Trophoblast cell (in vitro differentiated cells and primary cell): ENCODE measurements around the gene GPR162.

ENCODE experiments used
- DNase-seq, 2 donors: peaks; one replicate each; pipeline ENCODE4 v3.0.0-alpha.2; 2016
- H2AFZ ChIP-seq: 2 replicates; pipeline ENCODE4 v1.6.1; 2013; ENCODE audit warnings: low read length, moderate library complexity, mild to moderate bottlenecking; ENCODE audit not compliant: insufficient read depth, poor library complexity
- H2AK5ac ChIP-seq: 2 replicates; pipeline ENCODE4 v1.6.1; 2013; ENCODE audit warnings: mild to moderate bottlenecking, low read length
- H2BK120ac ChIP-seq: 2 replicates; pipeline ENCODE4 v1.6.1; 2013; ENCODE audit warnings: low read length, mild to moderate bottlenecking, moderate library complexity; ENCODE audit not compliant: insufficient read depth, poor library complexity
- H2BK12ac ChIP-seq: 2 replicates; pipeline ENCODE4 v1.6.1; 2013; ENCODE audit warnings: mild to moderate bottlenecking, low read length, moderate library complexity
- H2BK5ac ChIP-seq: 2 replicates; pipeline ENCODE4 v1.6.1; 2013; ENCODE audit warnings: low read length, low read depth, moderate library complexity, mild to moderate bottlenecking; ENCODE audit not compliant: poor library complexity
- H3K14ac ChIP-seq: 2 replicates; pipeline ENCODE4 v1.6.1; 2013; ENCODE audit warnings: mild to moderate bottlenecking, low read length
- H3K18ac ChIP-seq: 2 replicates; pipeline ENCODE4 v1.6.1; 2013; ENCODE audit warnings: mild to moderate bottlenecking, low read length
- H3K23ac ChIP-seq: 2 replicates; pipeline ENCODE4 v1.6.1; 2013; ENCODE audit warnings: low read length
- H3K27ac ChIP-seq: 2 replicates; pipeline ENCODE4 v1.5.1; 2013; ENCODE audit warnings: low read depth, mild to moderate bottlenecking, inconsistent platforms, low read length, moderate library complexity
- H3K27me3 ChIP-seq: 2 replicates; pipeline ENCODE4 v1.6.1; 2013; ENCODE audit warnings: inconsistent platforms, mild to moderate bottlenecking, low read length, moderate library complexity; ENCODE audit not compliant: insufficient read depth
- H3K36me3 ChIP-seq, 2 experiments: 1 replicate in 1 of 2; 2 replicates in 1 of 2; pipeline ENCODE4 v1.6.1; 2013; ENCODE audit warnings: low read length in 2 of 2, mild to moderate bottlenecking in 2 of 2, moderate library complexity in 1 of 2; ENCODE audit not compliant: insufficient read depth in 2 of 2, control insufficient read depth in 1 of 2
- H3K4ac ChIP-seq: 2 replicates; pipeline ENCODE4 v1.6.1; 2013; ENCODE audit warnings: low read depth, mild to moderate bottlenecking, low read length, moderate library complexity
- H3K4me1 ChIP-seq, 2 experiments: 1 replicate in 1 of 2; 2 replicates in 1 of 2; pipeline ENCODE4 v1.6.1; 2013; ENCODE audit warnings: low read length in 2 of 2, mild to moderate bottlenecking in 2 of 2, moderate library complexity in 1 of 2; ENCODE audit not compliant: insufficient read depth in 2 of 2, control insufficient read depth in 1 of 2
- H3K4me2 ChIP-seq: 2 replicates; pipeline ENCODE4 v1.6.1; 2013; ENCODE audit warnings: inconsistent platforms, mild to moderate bottlenecking, low read length, moderate library complexity
- H3K4me3 ChIP-seq: 2 replicates; pipeline ENCODE4 v1.5.1; 2013; ENCODE audit warnings: mild to moderate bottlenecking, low read depth, low read length, inconsistent platforms
- H3K79me1 ChIP-seq: one replicate; pipeline ENCODE4 v1.6.1; 2013; ENCODE audit warnings: low read length
- H3K79me2 ChIP-seq: 2 replicates; pipeline ENCODE4 v1.6.1; 2013; ENCODE audit warnings: low read length, mild to moderate bottlenecking; ENCODE audit not compliant: control insufficient read depth, insufficient read depth, poor library complexity
- H3K9ac ChIP-seq: 2 replicates; pipeline ENCODE4 v1.6.1; 2013; ENCODE audit warnings: mild to moderate bottlenecking, low read length
- H3K9me3 ChIP-seq: 2 replicates; pipeline ENCODE4 v1.6.1; 2013; ENCODE audit warnings: low read depth, mild to moderate bottlenecking, control low read depth, inconsistent platforms, low read length; ENCODE audit not compliant: insufficient read depth
- H4K12ac ChIP-seq: 2 replicates; pipeline ENCODE4 v1.6.1; 2013; ENCODE audit warnings: low read depth, mild to moderate bottlenecking, low read length, moderate library complexity
- H4K8ac ChIP-seq: 2 replicates; pipeline ENCODE4 v1.6.1; 2013; ENCODE audit warnings: low read depth, mild to moderate bottlenecking, low read length, moderate library complexity
- H4K91ac ChIP-seq: one replicate; pipeline ENCODE4 v1.6.1; 2013; ENCODE audit warnings: low read depth, mild to moderate bottlenecking, low read length, moderate library complexity
- WGBS: extraction: QIAGEN DNeasy Blood & Tissue Kit; methylation state at CpG from one replicate; pipeline ENCODE4 v1.1.7; 2013; ENCODE audit warnings: missing lambda C conversion rate; ENCODE audit not compliant: insufficient read length, insufficient coverage; ENCODE audit errors: extremely low coverage; 5-methylcytosine and 5-hydroxymethylcytosine counted together

The GPR162 gene

DNA sequence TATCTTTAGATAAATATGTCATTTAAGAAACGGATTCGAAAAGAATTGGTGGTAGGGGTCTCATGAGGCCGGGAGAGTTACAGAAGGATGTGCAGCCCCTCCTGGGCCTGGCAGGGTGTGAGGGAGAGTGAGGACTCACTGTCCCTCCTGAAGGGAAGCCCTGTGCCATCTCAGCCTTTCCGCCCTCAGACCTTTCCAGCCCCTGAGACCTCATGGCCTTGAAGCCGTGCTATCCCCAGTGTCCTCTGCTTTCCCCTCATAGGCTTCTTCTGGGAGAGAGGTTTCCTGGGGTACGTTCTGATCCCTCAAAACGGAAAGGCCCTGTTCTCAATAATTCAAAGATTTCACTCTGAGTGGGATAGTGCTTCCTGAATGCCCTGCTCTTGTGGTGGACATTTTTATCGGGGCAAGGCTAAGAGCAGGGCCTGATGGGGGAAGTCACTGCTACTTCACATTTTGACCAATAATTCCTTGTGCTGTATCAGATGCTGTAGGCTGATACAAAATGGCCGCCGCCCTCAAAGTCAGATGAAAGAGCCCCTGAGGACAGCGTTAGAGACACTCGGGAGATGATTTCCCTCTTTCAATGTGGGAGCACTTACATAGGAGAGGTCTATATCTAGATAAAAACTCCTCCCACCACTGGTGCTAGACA, 31.0 kb upstream of the GPR162 start:
- Histone ChIP-seq H3K79me2 (no peaks in the 10 kb centered on the region), H3K14ac (no peak overlapping the region), H3K23ac (no peak overlapping the region), H3K9me3 (no peaks in the 10 kb centered on the region), H3K18ac (no peak overlapping the region), H3K4me1 (no peaks in the 10 kb centered on the region), H2AK5ac (no peak overlapping the region), H2BK12ac (no peak overlapping the region), H3K4ac (no peak overlapping the region), H3K79me1 (no peaks in the 10 kb centered on the region), H4K12ac (no peak overlapping the region), H3K9ac (no peak overlapping the region), H3K27me3 (no peaks in the 10 kb centered on the region), H3K4me2 (no peak overlapping the region), H3K4me3 (no peak overlapping the region), H3K36me3 (no peaks in the 10 kb centered on the region), H3K27ac (no peak overlapping the region), H2AFZ (no peak overlapping the region), H4K8ac (no peak overlapping the region), H2BK5ac (no peak overlapping the region), H4K91ac (no peak overlapping the region), H2BK120ac (no peak overlapping the region)
- no peak for DNase-seq
- no CpG with 5 or more reads among the region's 12 CpGs for WGBS

DNA sequence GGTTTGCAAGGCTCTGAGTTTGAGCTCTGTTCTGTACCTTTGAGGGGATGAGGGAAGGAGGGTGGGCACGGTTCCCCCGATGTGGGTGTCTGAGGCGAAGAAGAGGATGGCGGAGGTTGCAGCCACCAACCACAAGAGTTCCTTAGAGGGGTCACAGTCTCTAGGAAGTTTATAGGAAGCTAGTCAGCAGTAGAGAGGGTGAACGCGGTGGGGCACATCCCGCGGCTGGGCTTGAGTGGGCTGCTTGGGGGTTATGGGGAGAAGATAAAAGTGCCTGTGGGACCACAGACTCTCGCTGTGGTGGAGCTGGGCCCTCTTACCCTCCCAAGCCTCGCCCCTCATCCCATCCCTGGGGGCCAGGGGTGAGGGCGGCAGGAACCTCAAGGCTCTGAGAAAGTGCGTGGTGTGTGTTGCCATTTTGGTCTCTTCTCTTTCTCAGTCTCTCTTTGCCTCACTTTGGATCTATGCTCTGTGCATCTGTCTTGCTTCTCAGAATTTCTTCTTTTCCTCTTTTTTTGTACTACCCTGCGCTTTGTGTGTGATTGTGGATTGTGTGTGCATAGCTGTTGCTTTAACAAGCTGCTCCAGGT, 29.6 kb upstream of the GPR162 start:
- no CpG with 5 or more reads among the region's 13 CpGs for WGBS
- H3K14ac ChIP-seq, result no peak overlapping the region
- no peak overlapping the region for H3K18ac ChIP-seq

DNA sequence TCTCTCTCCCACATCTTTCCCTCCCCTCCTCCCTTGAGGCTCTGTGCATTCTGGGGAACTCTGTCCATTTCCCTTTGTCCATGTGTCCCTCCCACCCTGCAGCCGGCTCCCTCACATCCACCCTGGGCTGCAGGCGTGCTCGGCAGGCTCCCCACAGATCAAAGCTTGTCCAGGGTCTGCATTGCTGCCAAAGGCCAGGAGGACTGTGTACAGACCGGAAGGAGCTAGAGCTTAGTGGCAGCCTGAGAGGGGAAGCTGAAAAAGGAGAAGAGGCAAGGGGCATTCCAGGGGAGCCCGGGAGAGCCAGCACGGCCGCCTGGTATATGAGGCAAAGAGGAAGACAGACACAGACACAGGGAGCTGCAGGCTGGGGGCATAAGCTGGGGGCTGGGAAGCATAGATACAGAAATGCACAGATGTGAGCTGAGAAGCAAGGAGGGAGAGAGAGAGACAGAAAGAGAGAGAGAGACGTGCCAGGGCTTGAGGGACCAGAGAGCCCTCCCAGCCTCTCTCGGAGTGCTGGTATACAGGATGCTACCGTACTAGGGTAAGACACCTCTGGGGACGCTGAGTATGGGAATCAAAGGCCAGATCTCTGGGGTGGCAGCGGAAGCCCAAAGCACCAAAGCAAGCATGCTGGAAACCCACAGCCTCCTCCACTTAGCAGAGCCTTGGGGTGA, 29.0 kb upstream of the GPR162 start:
- no peak overlapping the region for H2BK5ac ChIP-seq
- WGBS, result no CpG with 5 or more reads among the region's 12 CpGs

More for the DNA sequence above, 29.6 kb upstream of the GPR162 start:
- Histone ChIP-seq H3K79me2 (no peaks in the 10 kb centered on the region), H3K4me2 (no peak overlapping the region), H3K4me1 (no peaks in the 10 kb centered on the region), H3K23ac (no peak overlapping the region), H4K91ac (no peak overlapping the region), H3K79me1 (no peaks in the 10 kb centered on the region), H2BK120ac (no peak overlapping the region), H4K8ac (no peak overlapping the region), H3K36me3 (no peaks in the 10 kb centered on the region), H3K9me3 (no peaks in the 10 kb centered on the region), H2BK5ac (no peak overlapping the region), H2AFZ (no peak overlapping the region), H2BK12ac (no peak overlapping the region), H3K4me3 (no peak overlapping the region), H3K4ac (no peak overlapping the region), H3K27ac (no peak overlapping the region), H2AK5ac (no peak overlapping the region), H3K9ac (no peak overlapping the region), H3K27me3 (no peaks in the 10 kb centered on the region), H4K12ac (no peak overlapping the region)
- no peak for DNase-seq

DNA sequence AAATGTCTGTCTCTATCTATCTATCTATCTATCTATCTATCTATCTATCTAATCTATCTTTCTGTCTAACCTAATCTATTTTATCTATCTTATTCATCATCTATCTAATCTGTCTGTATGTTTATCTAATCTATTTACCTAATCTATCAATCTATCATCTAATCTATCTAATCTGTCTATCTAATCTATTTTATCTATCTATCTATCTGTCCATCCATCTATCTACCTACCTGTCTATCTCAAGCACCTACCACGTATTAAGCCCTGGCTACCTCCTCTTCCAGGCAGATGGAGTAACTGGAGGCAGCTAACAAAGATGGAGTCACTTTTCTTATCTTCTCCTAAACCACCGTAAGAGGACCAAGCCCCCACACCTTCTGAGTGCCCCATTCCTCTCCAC, 26.5 kb upstream of the GPR162 start:
- Histone ChIP-seq H3K79me2 (no peaks in the 10 kb centered on the region), H3K9me3 (no peaks in the 10 kb centered on the region), H2AFZ (no peak overlapping the region), H4K8ac (no peak overlapping the region), H2AK5ac (no peak overlapping the region), H3K27ac (no peak overlapping the region), H3K36me3 (no peaks in the 10 kb centered on the region), H2BK12ac (no peak overlapping the region), H3K4ac (no peak overlapping the region), H3K9ac (no peak overlapping the region), H3K4me1 (no peaks in the 10 kb centered on the region), H2BK5ac (no peak overlapping the region), H3K23ac (no peak overlapping the region), H4K12ac (no peak overlapping the region), H3K4me3 (no peak overlapping the region), H4K91ac (no peak overlapping the region), H3K18ac (no peak overlapping the region), H2BK120ac (no peak overlapping the region), H3K4me2 (no peak overlapping the region), H3K79me1 (no peaks in the 10 kb centered on the region), H3K14ac (no peak overlapping the region), H3K27me3 (no peaks in the 10 kb centered on the region)
- DNase-seq, result peak in 1 of 2 donors; percentile 55
- no CpG with 5 or more reads among the region's 2 CpGs for WGBS

More for the DNA sequence above, 29.0 kb upstream of the GPR162 start:
- Histone ChIP-seq H3K14ac (no peak overlapping the region), H3K4me3 (no peak overlapping the region), H2BK120ac (no peak overlapping the region), H2AK5ac (no peak overlapping the region), H3K79me1 (no peaks in the 10 kb centered on the region), H4K12ac (no peak overlapping the region), H4K91ac (no peak overlapping the region), H3K4me2 (no peak overlapping the region), H3K27me3 (no peaks in the 10 kb centered on the region), H3K23ac (no peak overlapping the region), H3K36me3 (no peaks in the 10 kb centered on the region), H3K27ac (no peak overlapping the region), H2BK12ac (no peak overlapping the region), H3K4ac (no peak overlapping the region), H3K18ac (no peak overlapping the region), H3K9ac (no peak overlapping the region), H3K4me1 (no peaks in the 10 kb centered on the region), H4K8ac (no peak overlapping the region), H2AFZ (no peak overlapping the region), H3K9me3 (no peaks in the 10 kb centered on the region), H3K79me2 (no peaks in the 10 kb centered on the region)
- peak in 1 of 2 donors; percentile 18 for DNase-seq
